ENCODE measurements around the gene KRTAP4-8.
"Not testable (repeated sequence)": the region's sequence is repeated elsewhere in the genome, so short reads cannot be mapped to it uniquely, and the experiment has no call there.

Gene KRTAP4-8

DNA sequence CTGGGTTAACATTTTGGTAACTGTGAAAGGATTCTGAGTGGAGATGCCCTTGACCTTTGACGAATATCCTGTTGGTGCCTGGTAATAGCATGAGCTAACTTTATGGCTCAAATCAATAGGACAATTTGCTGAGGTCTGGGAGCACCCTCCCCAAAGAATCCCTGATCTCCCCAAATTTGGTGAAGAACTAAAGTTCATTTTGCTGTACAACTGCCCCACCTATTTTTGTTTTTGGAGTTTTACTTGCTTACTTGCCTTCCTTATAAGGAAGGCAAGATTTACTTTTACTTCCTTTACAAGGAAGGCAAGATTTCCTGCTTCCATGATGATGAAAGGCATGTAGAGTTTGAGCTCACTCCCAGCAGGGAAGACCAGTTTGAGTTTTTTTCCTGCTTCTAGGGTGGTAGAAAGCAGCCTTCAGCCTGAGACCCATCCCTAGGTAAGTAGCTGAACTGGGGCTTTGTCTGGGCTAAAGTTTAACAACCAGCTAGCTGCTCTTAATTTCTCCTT, 10.1 kb upstream of the KRTAP4-8 start:
- no peak for DNase-seq

DNA sequence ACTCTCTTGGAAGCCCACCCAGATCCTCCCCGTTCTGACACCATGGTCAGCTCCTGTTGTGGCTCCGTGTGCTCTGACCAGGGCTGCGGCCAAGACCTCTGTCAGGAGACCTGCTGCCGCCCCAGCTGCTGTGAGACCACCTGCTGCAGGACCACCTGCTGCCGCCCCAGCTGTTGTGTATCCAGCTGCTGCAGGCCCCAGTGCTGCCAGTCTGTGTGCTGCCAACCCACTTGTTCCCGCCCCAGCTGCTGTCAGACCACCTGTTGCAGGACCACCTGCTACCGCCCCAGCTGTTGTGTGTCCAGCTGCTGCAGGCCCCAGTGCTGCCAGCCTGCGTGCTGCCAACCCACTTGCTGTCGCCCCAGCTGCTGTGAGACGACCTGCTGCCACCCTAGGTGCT, 7.4 kb upstream of the KRTAP4-8 start, which contains the start of gene KRTAP4-9:
Gene KRTAP4-9 (plus strand): TSS at position 43 of the 400 bp plus-strand sequence. CDS start 0 bp downstream, at position 43.
- DNase-seq = not testable (repeated sequence)

GRCh38 chr17:41104386-41105038, 6.6 kb upstream of the KRTAP4-8 start:
- DNase-seq = not testable (repeated sequence)

GRCh38 chr17:41103896-41104295, 6.0 kb upstream of the KRTAP4-8 start:
- DNase-seq = no peak

DNA sequence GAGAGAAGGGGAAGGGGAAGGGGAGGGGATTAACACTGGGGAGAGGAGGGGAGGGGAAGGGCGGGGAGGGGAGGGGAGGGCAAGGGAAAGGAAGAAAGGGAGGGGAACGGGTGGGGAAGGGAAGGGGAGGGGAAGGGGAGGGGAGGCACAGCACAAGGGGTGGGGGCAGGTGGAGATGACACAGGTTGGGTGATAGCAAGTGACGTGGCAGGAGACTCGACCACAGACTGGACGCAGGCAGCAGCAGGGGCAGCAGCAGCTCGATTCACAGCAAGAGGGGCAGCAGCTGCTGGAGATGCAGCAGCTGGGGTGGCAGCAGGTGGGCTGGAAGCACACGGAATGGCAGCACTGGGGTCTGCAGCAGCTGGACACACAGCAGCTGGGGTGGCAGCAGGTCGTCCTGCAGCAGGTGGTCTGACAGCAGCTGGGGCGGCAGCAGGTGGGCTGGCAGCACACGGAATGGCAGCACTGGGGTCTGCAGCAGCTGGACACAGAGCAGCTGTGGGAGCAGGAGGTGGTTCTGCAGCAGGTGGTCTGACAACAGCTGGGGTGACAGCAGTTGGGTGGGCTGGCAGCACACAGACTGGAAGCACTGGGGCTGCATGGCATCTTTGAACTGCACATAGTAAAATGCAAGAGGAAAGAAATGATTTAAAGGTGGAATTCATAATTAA, 3.8 kb upstream of the KRTAP4-8 start, which contains the start of gene KRTAP4-16:
Gene KRTAP4-16 (minus strand): TSS at position 624 of the 674 bp plus-strand sequence. CDS start 0 bp downstream, at position 624.
- no peak for DNase-seq

DNA sequence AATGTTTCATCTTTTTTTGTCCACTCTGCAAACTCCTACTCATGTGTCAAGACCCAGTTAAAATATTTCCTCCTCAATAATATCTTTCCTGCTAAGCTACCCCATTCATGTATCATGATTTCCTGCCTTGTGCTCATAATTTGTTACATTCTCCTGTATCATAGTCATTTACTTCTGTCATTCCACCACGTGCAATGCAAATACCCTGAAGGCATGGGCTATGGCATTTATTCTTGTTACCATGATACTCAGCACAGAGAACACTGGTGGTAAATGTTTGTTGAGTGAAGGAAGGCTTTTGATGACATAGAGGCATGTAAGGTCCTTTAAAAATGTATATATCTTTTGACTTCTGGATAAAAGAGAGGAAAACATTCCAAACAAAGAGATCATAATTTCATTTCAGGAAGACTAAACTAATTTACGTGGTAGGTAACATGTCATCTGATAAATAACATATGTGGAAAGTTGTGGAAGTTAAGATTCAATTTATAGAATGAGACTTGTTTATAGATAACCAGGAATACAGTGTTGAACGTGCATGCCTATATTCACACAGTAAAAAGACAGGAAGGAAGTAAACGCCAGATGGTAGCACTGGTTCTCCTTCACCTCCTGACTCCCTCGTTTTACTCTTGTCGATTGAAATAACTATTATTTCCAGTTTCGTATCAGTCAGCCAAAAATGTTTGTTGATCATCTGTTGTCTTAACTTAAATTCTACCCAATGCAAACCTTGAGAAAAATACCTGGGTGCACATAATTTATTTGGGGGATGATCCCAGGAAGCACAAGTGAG, 1.9 kb upstream of the KRTAP4-8 start:
- DNase-seq = not testable (repeated sequence)

- DNase-seq = no peak
These were observed 539 bp upstream of the KRTAP4-8 start for GRCh38 chr17:41098481-41098880.

DNA sequence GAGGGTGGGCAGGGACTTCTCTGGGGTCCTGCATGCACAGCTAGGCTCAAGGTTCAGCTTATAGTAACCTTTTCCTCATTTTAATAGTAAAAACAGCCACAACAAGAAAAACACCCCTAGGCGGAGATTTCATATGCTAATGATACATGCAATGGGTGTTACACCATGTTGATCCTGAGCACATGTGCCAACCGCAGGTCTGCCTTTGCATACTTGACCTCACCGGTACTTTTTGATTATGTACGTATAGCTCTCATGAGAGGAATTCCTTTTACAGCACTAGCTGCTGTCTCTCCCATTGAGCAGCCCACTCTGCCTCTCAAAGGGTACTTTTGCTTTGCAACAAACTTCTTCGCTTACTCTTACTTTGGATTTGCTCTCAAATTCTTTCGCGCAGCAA, 1.9 kb downstream of the KRTAP4-8 start:
- DNase-seq = no peak

DNA sequence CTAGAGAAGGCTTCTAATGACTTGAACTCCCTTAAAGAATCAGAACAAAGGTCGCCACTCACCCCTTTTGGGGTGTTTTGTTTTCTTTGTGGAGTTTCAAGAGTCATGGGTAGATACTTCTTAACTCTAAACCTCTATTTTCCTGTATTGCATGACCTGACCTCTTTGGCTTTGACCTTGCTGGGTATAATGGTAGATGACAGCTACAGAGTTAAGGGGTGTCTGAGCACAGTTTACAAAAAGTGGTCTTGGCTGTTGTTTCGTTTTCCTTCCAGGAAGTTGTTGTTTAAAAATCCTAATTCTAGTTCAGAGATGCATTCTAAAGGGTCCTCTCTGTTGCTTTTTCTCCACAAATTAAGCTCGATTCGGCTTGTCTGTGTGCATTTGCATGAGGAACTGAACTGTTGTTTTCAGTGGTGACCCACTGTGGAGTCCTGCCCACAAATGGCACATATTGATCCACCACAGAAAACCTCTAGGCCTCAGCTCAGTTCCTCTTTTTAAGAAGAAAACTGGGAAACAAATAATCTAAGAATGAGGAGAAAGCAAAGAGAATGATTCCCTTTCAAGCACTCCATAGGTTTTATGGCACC, 9.1 kb downstream of the KRTAP4-8 start:
- not testable (repeated sequence) for DNase-seq

GRCh38 chr17:41084100-41084856, 13.7 kb downstream of the KRTAP4-8 start, which contains the start of gene KRTAP4-7:
Gene KRTAP4-7 (plus strand): TSS chr17:41084150. CDS start chr17:41084207, 57 bp downstream.
- DNase-seq = not testable (repeated sequence)

GRCh38 chr17:41083427-41083826, 14.5 kb downstream of the KRTAP4-8 start:
- not testable (repeated sequence) for DNase-seq

DNA sequence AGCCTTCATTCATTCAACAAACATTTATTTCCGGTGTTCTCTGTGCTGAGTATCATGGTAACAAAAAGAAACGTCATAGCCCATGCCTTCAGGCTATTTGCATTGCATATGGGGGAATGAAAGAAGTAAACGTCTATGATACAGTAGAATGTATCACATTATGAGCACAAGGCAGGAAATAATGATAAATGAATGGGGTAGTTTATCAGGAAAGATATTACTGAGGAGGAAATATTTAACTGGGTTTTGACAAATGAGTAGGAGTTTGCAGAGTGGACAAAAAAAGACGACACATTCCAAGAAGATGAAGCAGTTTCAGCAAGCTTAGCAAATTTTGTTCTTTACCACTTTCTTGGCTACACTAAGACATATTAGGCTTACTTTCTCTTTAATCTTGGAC, 15.3 kb downstream of the KRTAP4-8 start:
- DNase-seq = no peak

GRCh38 chr17:41076788-41077187, 21.2 kb downstream of the KRTAP4-8 start:
- DNase-seq = no peak

- DNase-seq = no peak
These were observed 24.3 kb downstream of the KRTAP4-8 start for GRCh38 chr17:41073676-41074075.

- DNase-seq = no peak
These were observed 26.2 kb downstream of the KRTAP4-8 start for GRCh38 chr17:41071606-41072360.

DNA sequence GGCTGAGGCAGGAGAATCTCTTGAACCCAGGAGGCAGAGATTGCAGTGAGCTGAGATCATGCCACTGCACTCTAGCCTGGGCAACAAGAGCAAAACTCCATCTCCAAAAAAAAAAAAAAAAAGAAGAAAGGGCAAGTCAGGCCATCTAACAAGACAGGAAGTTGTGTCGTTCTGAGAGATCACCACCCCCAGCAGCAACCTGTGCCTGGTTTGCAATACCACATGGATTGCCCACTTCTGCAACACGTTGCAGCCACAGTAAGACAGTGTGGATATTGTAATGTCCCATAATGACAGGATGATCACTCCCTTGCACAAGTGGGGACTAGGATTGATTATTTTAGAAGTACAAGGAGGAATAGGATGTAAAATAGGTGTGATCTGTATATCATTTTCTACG, 28.9 kb downstream of the KRTAP4-8 start:
- no peak for DNase-seq

DNA sequence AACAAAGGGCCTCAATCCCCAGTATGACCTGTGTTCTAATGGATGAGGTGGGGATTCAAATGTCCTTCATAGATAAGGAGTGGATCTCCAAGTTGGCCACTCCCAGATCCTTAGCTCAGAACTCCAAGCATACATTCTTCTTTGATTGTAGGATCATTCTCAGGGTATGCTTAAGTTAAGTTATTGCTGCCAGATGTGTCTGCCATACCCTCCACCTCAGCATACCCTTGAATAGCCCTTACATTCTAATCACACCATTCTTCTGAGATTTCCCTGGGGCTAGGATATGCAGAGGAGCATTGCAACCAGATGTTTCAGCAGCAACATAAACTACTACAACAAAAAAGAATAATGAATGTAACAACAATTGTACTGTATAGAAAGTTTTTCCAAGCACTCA, 30.7 kb downstream of the KRTAP4-8 start:
- no peak for DNase-seq

DNA sequence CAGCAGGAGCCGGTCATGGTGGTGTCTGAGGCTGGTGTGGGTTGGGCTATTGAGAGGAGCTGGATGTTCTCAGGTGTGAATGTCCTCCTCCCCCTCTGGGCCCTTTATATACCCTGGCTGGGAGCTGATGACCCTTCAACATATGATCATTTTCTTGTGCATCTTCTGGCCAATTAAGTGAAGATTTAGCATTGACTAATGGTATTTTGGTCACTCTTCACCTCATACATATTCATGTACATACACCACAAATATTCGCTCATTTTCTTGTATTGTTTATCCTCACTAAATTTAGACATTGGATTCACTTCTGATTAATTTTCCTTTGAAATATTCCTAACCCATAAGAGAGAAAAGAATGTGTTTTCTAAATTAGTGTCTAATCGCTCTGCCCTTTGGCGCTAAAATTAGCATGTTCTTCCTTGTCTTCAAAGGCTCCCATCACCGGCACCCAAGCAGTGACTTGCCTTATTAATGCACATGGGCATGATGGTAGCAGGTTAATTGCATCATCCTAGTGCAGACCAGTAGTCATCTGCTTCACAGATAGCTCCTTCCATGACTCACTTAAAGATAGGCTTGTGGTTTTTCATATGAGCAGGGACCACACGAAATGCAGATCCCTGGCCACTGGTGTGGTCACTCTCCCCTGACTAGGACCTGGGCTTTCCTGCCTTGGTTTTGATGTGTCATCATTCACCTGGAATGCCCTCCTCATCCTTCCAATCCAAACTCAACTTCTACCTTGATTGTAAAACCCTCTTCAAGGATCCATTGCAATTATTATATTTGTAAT, 31.9 kb downstream of the KRTAP4-8 start, which contains the start of gene KRTAP2-4:
Gene KRTAP2-4 (minus strand): TSS at position 51 of the 796 bp plus-strand sequence. CDS start 34 bp downstream, at position 17.
- DNase-seq = no peak

DNA sequence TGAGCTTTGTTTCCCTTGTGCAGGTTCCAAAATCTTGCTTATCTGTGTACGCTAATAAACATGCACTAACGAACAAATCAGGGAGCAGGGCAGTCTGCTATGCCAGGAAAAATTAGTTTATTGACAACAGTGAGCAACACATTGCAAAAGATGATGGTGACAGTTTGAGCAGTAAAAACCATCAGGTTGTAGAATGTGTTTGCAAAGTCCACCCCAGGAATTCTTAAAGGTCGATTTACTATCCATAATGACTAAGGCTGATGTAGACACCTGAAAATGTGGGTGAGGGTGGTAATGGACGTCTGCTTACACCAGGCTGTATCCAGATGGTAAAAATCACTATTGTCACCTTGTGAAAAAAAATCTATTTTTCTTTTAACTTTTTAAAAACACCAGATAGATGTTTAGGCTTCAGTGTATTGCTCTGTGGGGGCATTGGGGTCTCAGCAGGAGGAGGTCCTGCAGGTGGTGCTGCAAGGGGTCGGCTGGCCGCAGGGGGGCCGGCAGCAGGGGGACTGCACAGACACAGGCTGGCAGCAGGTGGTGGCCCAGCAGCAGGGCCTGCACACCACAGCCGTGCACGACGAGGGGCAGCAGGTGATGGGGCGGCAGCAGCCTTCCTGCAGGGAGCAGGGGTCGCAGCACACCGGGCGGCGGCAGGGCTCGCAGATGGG, 32.8 kb downstream of the KRTAP4-8 start:
- DNase-seq = not testable (repeated sequence)

GRCh38 chr17:41064301-41064700, 33.6 kb downstream of the KRTAP4-8 start:
- no peak for DNase-seq

Measured in NCI-H2171 (cell line).